ENCODE results near the gene ANTKMT. TPM values are rescaled to one million over a fixed set of nuclear protein-coding genes. Genes with fewer than 3 reads are reported as not detected.

ANTKMT gene
- total and polyA plus RNA-seq, 4 donors = 11.7 to 62.8 (median 50.7) TPM

- peaks cover 85% of the 10 kb centered on the region for H3K36me3 ChIP-seq (ENCODE audit: control insufficient read depth, insufficient read depth, low read length)
- 81% methylated on average over 17 of the region's 19 CpGs for WGBS (ENCODE audit: insufficient coverage)
- H3K9me3 ChIP-seq (ENCODE audit: control insufficient read depth, insufficient read depth, low read length) = no peaks in the 10 kb centered on the region
- peaks cover 35% of the 10 kb centered on the region for H3K27me3 ChIP-seq (ENCODE audit: control insufficient read depth, insufficient read depth, low read length)
- H3K27ac ChIP-seq (ENCODE audit: low read depth, low read length) = no peak overlapping the region
- no peak for DNase-seq (ENCODE audit: low read depth in 4 of 6, low spot score in 6 of 6)
- H3K4me1 ChIP-seq (ENCODE audit: control insufficient read depth, insufficient read depth, low read length) = peaks cover 58% of the 10 kb centered on the region
- no peak overlapping the region for H3K4me3 ChIP-seq (ENCODE audit: low read depth, low read length)
These were observed 21.9 kb upstream of the ANTKMT start for GRCh38 chr16:698911-699671.

DNA sequence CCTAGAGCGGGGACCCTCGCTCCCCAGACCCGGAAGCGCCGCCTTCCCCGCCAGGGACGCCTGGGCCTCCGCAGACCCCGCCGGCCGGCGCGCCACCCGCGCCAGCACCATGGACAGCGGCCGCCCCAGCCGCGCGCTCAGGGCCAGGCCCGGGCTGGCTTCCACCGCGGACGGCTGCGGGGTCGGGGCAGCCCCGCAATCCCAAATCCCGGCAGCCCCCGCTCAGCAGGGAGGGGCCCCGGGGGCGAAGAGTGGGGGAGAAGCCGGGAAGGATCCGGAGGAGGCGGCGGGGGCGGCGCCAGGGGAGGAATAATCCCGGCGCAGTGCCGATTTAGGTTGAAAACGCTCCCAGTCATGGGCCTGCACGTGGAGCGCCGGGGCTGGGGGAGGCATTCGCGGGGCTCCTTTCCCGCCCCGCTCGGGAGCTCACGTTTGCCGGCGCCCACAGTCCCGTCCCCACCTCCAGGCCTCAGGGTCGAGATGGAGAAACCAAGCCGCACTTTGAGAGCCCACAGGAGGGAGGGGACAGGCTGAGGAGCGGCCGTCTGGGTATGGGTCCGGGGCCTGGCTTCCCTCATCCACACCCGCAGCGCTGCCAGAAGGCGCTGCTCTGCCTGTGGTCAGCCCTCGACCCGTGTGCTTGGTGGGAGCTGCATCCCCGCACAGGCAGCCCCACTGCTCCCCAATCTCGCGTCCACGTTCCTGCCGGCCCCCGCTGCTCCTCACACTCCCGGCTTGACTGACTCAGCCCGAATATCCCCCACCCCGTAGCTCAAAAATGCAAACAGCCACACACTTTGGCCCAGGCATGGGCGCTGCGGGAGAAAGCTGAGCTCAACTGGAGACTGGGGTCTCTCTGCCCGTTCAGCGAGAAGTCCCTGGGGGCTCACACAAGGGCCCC lies 20.0 kb upstream of the ANTKMT start:
- Histone ChIP-seq H3K9me3 (ENCODE audit: control insufficient read depth, insufficient read depth, low read length) (no peaks in the 10 kb centered on the region), H3K27me3 (ENCODE audit: control insufficient read depth, insufficient read depth, low read length) (peaks cover 31% of the 10 kb centered on the region), H3K4me3 (ENCODE audit: low read depth, low read length) (no peak overlapping the region), H3K36me3 (ENCODE audit: control insufficient read depth, insufficient read depth, low read length) (peaks cover 69% of the 10 kb centered on the region), H3K4me1 (ENCODE audit: control insufficient read depth, insufficient read depth, low read length) (peaks cover 54% of the 10 kb centered on the region), H3K27ac (ENCODE audit: low read depth, low read length) (no peak overlapping the region)
- WGBS (ENCODE audit: insufficient coverage) = 8% methylated on average over 76 of the region's 76 CpGs
- DNase-seq (ENCODE audit: low read depth in 4 of 6, low spot score in 6 of 6) = no peak

- no peak for DNase-seq (ENCODE audit: low read depth in 4 of 6, low spot score in 6 of 6)
- Histone ChIP-seq H3K27me3 (ENCODE audit: control insufficient read depth, insufficient read depth, low read length) (peaks cover 40% of the 10 kb centered on the region), H3K4me1 (ENCODE audit: control insufficient read depth, insufficient read depth, low read length) (peaks cover 67% of the 10 kb centered on the region), H3K36me3 (ENCODE audit: control insufficient read depth, insufficient read depth, low read length) (peaks cover 55% of the 10 kb centered on the region), H3K4me3 (ENCODE audit: low read depth, low read length) (no peak overlapping the region), H3K9me3 (ENCODE audit: control insufficient read depth, insufficient read depth, low read length) (no peaks in the 10 kb centered on the region), H3K27ac (ENCODE audit: low read depth, low read length) (no peak overlapping the region)
- 83% methylated on average over 19 of the region's 19 CpGs for WGBS (ENCODE audit: insufficient coverage)
These were observed 18.6 kb upstream of the ANTKMT start for GRCh38 chr16:702341-702740.

DNA sequence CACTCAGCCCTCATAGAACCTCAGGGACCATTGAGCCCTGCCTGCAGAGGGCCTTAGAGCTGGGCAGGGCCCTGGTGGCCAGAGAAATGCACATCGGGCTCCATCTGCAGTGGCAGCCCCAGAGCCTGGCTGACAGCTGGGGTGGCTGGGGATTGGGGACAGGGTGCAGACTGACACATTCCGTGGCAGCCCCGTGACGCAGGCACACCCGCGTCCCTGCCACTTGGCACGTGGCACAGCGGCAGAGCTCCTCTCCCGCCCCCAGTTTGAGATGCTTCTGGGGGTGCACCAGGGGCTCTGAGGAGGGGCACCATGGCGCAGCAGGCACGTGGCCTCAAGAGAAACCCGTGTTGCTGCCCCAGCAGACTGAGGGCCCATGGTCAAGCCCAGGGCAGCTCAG lies 17.5 kb upstream of the ANTKMT start:
- DNase-seq (ENCODE audit: low read depth in 4 of 6, low spot score in 6 of 6) = no peak
- no peak overlapping the region for H3K4me3 ChIP-seq (ENCODE audit: low read depth, low read length)
- peaks cover 76% of the 10 kb centered on the region for H3K4me1 ChIP-seq (ENCODE audit: control insufficient read depth, insufficient read depth, low read length)
- H3K27ac ChIP-seq (ENCODE audit: low read depth, low read length) = no peak overlapping the region
- peaks cover 48% of the 10 kb centered on the region for H3K36me3 ChIP-seq (ENCODE audit: control insufficient read depth, insufficient read depth, low read length)
- no peaks in the 10 kb centered on the region for H3K9me3 ChIP-seq (ENCODE audit: control insufficient read depth, insufficient read depth, low read length)
- H3K27me3 ChIP-seq (ENCODE audit: control insufficient read depth, insufficient read depth, low read length) = peaks cover 45% of the 10 kb centered on the region
- WGBS (ENCODE audit: insufficient coverage) = 83% methylated on average over 12 of the region's 12 CpGs

DNA sequence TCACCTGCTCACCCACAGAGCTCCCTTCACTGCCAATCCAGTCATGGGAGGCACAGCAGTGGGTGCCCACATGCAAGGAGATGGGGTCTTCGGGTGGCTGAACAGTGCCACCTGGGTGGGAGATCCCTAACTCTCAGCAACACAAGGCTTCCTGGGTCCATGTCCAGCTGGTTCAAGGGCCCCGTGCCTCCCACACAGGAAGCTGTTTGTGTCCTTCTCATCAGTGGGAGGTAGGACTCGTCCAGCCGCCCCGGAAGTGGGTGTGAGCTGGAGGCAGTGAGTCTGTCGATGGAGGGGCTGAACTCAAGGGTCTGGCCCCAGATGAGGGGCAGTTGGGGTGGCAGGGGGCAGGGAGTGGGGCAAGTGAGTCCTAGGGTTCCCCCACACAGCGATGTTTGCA lies 16.9 kb upstream of the ANTKMT start:
- 80% methylated on average over 7 of the region's 7 CpGs for WGBS (ENCODE audit: insufficient coverage)
- peaks cover 45% of the 10 kb centered on the region for H3K27me3 ChIP-seq (ENCODE audit: control insufficient read depth, insufficient read depth, low read length)
- H3K4me1 ChIP-seq (ENCODE audit: control insufficient read depth, insufficient read depth, low read length) = peaks cover 82% of the 10 kb centered on the region

GRCh38 chr16:704552-705380 lies 16.2 kb upstream of the ANTKMT start:
- Histone ChIP-seq H3K9me3 (ENCODE audit: control insufficient read depth, insufficient read depth, low read length) (no peaks in the 10 kb centered on the region), H3K4me1 (ENCODE audit: control insufficient read depth, insufficient read depth, low read length) (peaks cover 88% of the 10 kb centered on the region), H3K4me3 (ENCODE audit: low read depth, low read length) (peak overlapping the region; percentile 35), H3K27ac (ENCODE audit: low read depth, low read length) (no peak overlapping the region), H3K36me3 (ENCODE audit: control insufficient read depth, insufficient read depth, low read length) (peaks cover 38% of the 10 kb centered on the region), H3K27me3 (ENCODE audit: control insufficient read depth, insufficient read depth, low read length) (peaks cover 45% of the 10 kb centered on the region)
- 7% methylated on average over 48 of the region's 50 CpGs for WGBS (ENCODE audit: insufficient coverage)
- DNase-seq (ENCODE audit: low read depth in 4 of 6, low spot score in 6 of 6) = no peak

More for the DNA sequence above, 16.9 kb upstream of the ANTKMT start:
- Histone ChIP-seq H3K9me3 (ENCODE audit: control insufficient read depth, insufficient read depth, low read length) (no peaks in the 10 kb centered on the region), H3K4me3 (ENCODE audit: low read depth, low read length) (no peak overlapping the region), H3K36me3 (ENCODE audit: control insufficient read depth, insufficient read depth, low read length) (peaks cover 44% of the 10 kb centered on the region), H3K27ac (ENCODE audit: low read depth, low read length) (no peak overlapping the region)
- no peak for DNase-seq (ENCODE audit: low read depth in 4 of 6, low spot score in 6 of 6)

GRCh38 chr16:705431-706188 lies 15.3 kb upstream of the ANTKMT start, which contains the start of gene FBXL16:
Gene FBXL16 (minus strand): TSS chr16:705801. CDS start chr16:697405, 8,396 bp downstream.
- H3K4me1 ChIP-seq (ENCODE audit: control insufficient read depth, insufficient read depth, low read length) = peaks cover 88% of the 10 kb centered on the region
- no peaks in the 10 kb centered on the region for H3K9me3 ChIP-seq (ENCODE audit: control insufficient read depth, insufficient read depth, low read length)
- peak in 4 of 6 donors; percentile 74 to 95 (median 87) for DNase-seq (ENCODE audit: low read depth in 4 of 6, low spot score in 6 of 6)
- no peak within 1 kb of the TSS for H3K27ac ChIP-seq (ENCODE audit: low read depth, low read length)
- peaks cover 38% of the 10 kb centered on the region for H3K27me3 ChIP-seq (ENCODE audit: control insufficient read depth, insufficient read depth, low read length)
- under 1% methylated on average over 113 of the region's 115 CpGs for WGBS (ENCODE audit: insufficient coverage)
- peaks cover 38% of the 10 kb centered on the region for H3K36me3 ChIP-seq (ENCODE audit: control insufficient read depth, insufficient read depth, low read length)
- peak within 1 kb of the TSS; percentile 35 for H3K4me3 ChIP-seq (ENCODE audit: low read depth, low read length)

DNA sequence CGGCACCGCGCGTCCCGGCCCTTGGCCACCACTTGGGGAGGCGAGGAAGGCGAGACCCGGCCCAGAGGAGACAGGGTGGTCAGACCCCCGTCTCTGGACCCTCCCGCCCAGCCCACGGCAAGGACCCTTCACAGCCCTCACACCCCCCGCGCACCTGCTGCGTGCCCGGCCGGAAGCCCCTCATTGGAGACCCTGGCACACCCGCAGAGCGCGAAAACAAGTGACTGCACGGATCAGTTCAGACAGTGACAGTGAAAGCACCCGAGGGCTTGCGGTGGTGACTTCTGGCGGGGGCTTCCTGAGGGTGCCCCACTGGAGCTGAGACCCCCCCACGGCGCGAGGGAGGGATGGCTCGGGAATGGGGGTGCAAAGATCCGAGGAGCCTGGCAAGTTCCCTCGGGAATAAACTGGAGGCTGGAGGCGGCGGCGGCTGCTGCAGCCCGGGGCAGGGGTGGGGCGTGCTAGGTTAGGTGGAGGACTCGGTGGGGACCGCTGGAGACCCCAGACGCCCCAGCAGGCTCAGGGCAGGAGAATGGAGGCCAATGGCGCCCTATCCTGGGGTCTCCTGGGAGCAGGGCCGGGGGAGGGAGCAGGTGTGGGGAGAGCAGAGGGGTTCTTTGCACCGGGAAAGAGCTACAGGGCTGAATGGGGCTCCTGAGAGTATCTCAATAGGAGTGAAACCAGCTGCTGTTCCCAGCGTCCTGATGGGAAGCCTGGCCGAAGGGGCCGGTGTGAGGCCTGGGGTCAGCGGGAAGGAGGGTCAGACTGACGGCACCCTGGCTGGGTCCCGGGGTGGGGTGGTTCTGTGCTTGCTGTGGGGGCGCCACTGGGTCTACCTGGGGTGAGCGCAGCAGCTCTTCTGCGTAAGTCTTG lies 14.5 kb upstream of the ANTKMT start:
- H3K27me3 ChIP-seq (ENCODE audit: control insufficient read depth, insufficient read depth, low read length) = peaks cover 32% of the 10 kb centered on the region
- peaks cover 89% of the 10 kb centered on the region for H3K4me1 ChIP-seq (ENCODE audit: control insufficient read depth, insufficient read depth, low read length)
- peak overlapping the region; percentile 9 for H3K4me3 ChIP-seq (ENCODE audit: low read depth, low read length)
- H3K27ac ChIP-seq (ENCODE audit: low read depth, low read length) = no peak overlapping the region
- DNase-seq (ENCODE audit: low read depth in 4 of 6, low spot score in 6 of 6) = peak in 1 of 6 donors; percentile 61
- 5% methylated on average over 49 of the region's 49 CpGs for WGBS (ENCODE audit: insufficient coverage)
- no peaks in the 10 kb centered on the region for H3K9me3 ChIP-seq (ENCODE audit: control insufficient read depth, insufficient read depth, low read length)
- H3K36me3 ChIP-seq (ENCODE audit: control insufficient read depth, insufficient read depth, low read length) = peaks cover 33% of the 10 kb centered on the region
